Sigmoid colon (tissue), 7 donors: ENCODE data around the gene SPINDOC. TPM values are rescaled to one million over a fixed set of nuclear protein-coding genes. Genes with fewer than 3 reads are reported as not detected.
"Not testable (repeated sequence)": the region's sequence is repeated elsewhere in the genome, so short reads cannot be mapped to it uniquely, and the experiment has no call there.

Source experiments
- DNase-seq: peaks from one replicate; pipeline ENCODE4 v3.0.0-alpha.2; 2019
- H3K27ac ChIP-seq, 4 donors: fragments of 200-600 bp; sonication (generic); one replicate each; pipeline ENCODE4 v1.5.1; 2016 to 2019; ENCODE audit warnings: mild to moderate bottlenecking in 1 of 4
- H3K27me3 ChIP-seq, 3 donors: fragments of 200-600 bp; sonication (generic); one replicate each; pipeline ENCODE4 v1.5.1; 2019; ENCODE audit warnings: mild to moderate bottlenecking in 1 of 3
- H3K36me3 ChIP-seq, 4 donors: fragments of 200-600 bp; sonication (generic); one replicate each; pipeline ENCODE4 v1.5.1; 2016 to 2019
- H3K4me1 ChIP-seq, 4 donors: fragments of 200-600 bp; sonication (generic); one replicate each; pipeline ENCODE4 v1.5.1; 2017 to 2019
- H3K4me3 ChIP-seq, 4 donors: fragments of 200-600 bp; sonication (generic); one replicate each; pipeline ENCODE4 v1.5.1; 2017 to 2019; ENCODE audit warnings: mild to moderate bottlenecking in 2 of 4, moderate library complexity in 1 of 4
- H3K9me3 ChIP-seq, 4 donors: fragments of 200-600 bp in 3 of 4; sonication (generic) in 3 of 4; one replicate each; pipeline versions ENCODE4 v1.5.1 to v1.6.1; 2013 to 2019
- EP300 ChIP-seq, 4 donors: sonication (generic); formaldehyde crosslinking; IDR thresholded peaks; one replicate each; pipeline ENCODE4 v1.6.1; 2017; ENCODE audit warnings: antibody characterized with exemption in 4 of 4
- POLR2A ChIP-seq, 2 donors: fragments of 450-650 bp; IDR thresholded peaks; one replicate each; pipeline ENCODE4 v1.6.1; 2016; ENCODE audit warnings: antibody characterized with exemption in 2 of 2, mild to moderate bottlenecking in 2 of 2, moderate library complexity in 2 of 2
- POLR2AphosphoS5 ChIP-seq, 4 donors: sonication (generic); formaldehyde crosslinking; IDR thresholded peaks; one replicate each; pipeline ENCODE4 v1.6.1; 2017; ENCODE audit warnings: antibody characterized with exemption in 4 of 4
- WGBS, 2 donors: extraction: QIAGEN DNeasy Blood & Tissue Kit; methylation state at CpG; one replicate each; pipeline ENCODE4 v1.1.7; 2013; 5-methylcytosine and 5-hydroxymethylcytosine counted together
- intact Hi-C: fragments of 100-400 bp; cut with DNase I; formaldehyde crosslinking; loops from one replicate; pipeline ENCODE4 v1.15.1; 2023
- polyA plus RNA-seq, 3 donors: library from polyadenylated mRNA; stranded (reverse); fragments of 200-250 nt; gene quantifications; one replicate each; pipeline ENCODE4 v1.2.3, GENCODE V29; 2013
- total RNA-seq, 4 donors: library from RNA; depleted of rRNA; stranded (reverse); fragments of >200 nt; gene quantifications; one replicate each; pipeline ENCODE4 v1.1.0, GENCODE V29; 2016
- TF ChIP-seq, protein P1 (sequence below), 4 experiments: fragments of 450-650 bp in 3 of 4; fragments of 200-600 bp in 1 of 4; IDR thresholded peaks; one replicate each; pipeline ENCODE4 v1.5.1; 2016 to 2019; ENCODE audit warnings: antibody characterized with exemption in 4 of 4, mild to moderate bottlenecking in 3 of 4, moderate library complexity in 2 of 4
- donor health status: healthy with polysubstance abuse.
- donor health status: Bipolar disorder and iron deficiency.
- donor health status: healthy.

The SPINDOC gene
- total and polyA plus RNA-seq, 7 donors, result 4.6 to 15.2 (median 12.2) TPM

DNA sequence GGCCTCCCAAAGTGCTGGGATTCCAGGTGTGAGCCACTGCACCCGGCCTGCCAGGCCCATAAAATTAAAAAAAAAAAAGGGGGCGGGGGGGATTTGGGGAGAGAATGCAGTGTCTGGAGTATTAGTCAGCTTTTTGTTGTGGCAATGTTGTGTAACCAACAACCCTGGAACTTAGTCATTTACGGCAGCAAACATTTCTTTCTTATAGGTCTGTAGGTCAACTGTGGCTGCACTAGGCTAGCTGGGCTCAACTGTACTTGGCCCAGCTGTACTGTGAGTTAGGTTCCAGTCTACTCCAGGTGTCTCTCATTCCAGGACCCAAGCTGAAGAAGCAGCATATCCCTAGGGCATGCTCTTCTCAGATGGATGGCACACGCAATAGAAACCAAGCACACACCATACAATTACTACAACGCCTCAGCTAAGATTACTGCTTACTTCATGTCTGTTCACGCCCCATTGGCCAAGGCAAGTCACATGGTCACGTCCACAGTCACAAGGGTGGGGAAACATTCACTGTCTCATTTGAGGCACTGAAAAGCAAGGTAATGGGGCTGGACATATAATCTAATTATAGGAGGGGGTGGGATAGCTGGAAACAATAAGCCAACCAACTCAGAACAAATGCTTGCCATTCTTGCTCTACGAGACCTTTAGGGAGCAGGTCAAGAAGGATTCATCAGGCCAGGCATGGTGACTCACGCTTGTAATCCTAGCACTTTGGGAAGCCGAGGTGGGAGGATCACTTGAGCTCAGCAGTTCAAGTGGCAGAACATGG, 10.4 kb upstream of the SPINDOC start:
- WGBS, 2 donors, result 69 to 78% methylated on average over 10 of the region's 10 CpGs
- TF ChIP-seq POLR2AphosphoS5 (IDR thresholded peaks at IDR 0.05) (no peak), POLR2A (IDR thresholded peaks at IDR 0.05) (no peak), EP300 (IDR thresholded peaks at IDR 0.05) (no peak)
- TF ChIP-seq, protein P1, sequence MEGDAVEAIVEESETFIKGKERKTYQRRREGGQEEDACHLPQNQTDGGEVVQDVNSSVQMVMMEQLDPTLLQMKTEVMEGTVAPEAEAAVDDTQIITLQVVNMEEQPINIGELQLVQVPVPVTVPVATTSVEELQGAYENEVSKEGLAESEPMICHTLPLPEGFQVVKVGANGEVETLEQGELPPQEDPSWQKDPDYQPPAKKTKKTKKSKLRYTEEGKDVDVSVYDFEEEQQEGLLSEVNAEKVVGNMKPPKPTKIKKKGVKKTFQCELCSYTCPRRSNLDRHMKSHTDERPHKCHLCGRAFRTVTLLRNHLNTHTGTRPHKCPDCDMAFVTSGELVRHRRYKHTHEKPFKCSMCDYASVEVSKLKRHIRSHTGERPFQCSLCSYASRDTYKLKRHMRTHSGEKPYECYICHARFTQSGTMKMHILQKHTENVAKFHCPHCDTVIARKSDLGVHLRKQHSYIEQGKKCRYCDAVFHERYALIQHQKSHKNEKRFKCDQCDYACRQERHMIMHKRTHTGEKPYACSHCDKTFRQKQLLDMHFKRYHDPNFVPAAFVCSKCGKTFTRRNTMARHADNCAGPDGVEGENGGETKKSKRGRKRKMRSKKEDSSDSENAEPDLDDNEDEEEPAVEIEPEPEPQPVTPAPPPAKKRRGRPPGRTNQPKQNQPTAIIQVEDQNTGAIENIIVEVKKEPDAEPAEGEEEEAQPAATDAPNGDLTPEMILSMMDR (IDR thresholded peaks at IDR 0.05), result no peak
- DNase-seq, result no peak
- Histone ChIP-seq H3K4me3 (no peak overlapping the region), H3K27ac (no peak overlapping the region), H3K36me3 (no peaks in the 10 kb centered on the region), H3K9me3 (no peaks in the 10 kb centered on the region), H3K27me3 (no peaks in the 10 kb centered on the region), H3K4me1 (no peaks in the 10 kb centered on the region)
- intact Hi-C loops, result no loop called here

DNA sequence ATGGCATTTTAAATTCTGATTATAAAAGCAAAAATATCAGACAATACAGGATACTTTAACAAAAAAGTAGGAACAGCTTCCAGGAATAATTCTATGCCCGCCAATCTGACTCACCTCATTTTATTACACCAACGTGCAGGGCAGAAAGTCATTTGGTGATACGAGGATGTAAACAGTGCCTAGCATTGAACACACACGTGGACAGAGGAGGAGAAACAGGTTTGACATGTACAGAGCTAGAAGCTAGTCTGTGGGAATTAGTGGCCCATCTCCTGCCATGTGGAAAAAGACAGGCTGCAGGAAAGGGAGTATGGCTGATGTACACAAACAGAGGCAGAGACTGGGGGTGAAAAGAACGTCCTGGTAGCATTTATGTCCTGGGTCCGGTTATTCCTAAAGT, 9.0 kb upstream of the SPINDOC start:
- no peaks in the 10 kb centered on the region for H3K9me3 ChIP-seq
- 14 to 67% methylated on average over 6 of the region's 6 CpGs for WGBS, 2 donors
- H3K27me3 ChIP-seq, result no peaks in the 10 kb centered on the region
- intact Hi-C loops, result no loop called here
- no peaks in the 10 kb centered on the region for H3K4me1 ChIP-seq
- no peak overlapping the region for H3K4me3 ChIP-seq
- H3K36me3 ChIP-seq, result no peaks in the 10 kb centered on the region
- H3K27ac ChIP-seq, result no peak overlapping the region
- no peak for TF ChIP-seq EP300 (IDR thresholded peaks at IDR 0.05)
- TF ChIP-seq, protein P1 (IDR thresholded peaks at IDR 0.05), result no peak
- TF ChIP-seq POLR2AphosphoS5 (IDR thresholded peaks at IDR 0.05), result no peak
- TF ChIP-seq POLR2A (IDR thresholded peaks at IDR 0.05), result no peak
- no peak for DNase-seq

DNA sequence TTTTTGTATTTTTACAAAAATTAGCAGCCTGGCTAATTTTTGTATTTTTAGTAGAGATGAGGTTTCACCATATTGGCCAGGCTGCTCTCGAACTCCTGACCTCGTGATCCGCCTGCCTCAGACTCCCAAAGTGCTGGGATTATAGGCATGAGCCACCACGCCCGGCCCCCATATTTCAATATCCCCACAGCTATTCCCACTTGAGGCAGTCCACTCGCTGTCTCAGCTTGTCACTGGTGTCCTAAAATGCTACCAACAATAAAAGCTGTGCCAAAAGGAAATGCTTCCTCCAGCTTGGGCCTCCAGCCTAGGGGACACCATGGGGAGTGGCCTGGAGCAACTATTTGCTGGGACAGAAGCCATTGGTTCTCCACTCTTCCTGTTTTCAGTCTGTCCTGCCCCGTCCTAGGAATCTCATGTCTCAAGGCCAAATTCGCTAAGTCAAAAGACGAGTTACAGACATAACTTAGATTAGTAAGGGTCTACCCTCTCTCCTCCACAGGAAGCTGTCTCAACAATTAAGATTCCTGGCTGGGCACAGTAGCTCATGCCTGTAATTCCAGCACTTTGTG, 7.3 kb upstream of the SPINDOC start:
- WGBS, 2 donors, result 78 to 83% methylated on average over 9 of the region's 9 CpGs
- no peak for TF ChIP-seq POLR2AphosphoS5 (IDR thresholded peaks at IDR 0.05)
- TF ChIP-seq EP300 (IDR thresholded peaks at IDR 0.05), result no peak
- TF ChIP-seq POLR2A (IDR thresholded peaks at IDR 0.05), result no peak
- TF ChIP-seq, protein P1 (IDR thresholded peaks at IDR 0.05), result no peak
- Histone ChIP-seq H3K9me3 (no peaks in the 10 kb centered on the region), H3K4me1 (no peaks in the 10 kb centered on the region), H3K4me3 (no peak overlapping the region), H3K27ac (no peak overlapping the region), H3K27me3 (no peaks in the 10 kb centered on the region), H3K36me3 (no peaks in the 10 kb centered on the region)
- intact Hi-C loops, result no loop called here
- DNase-seq, result no peak

DNA sequence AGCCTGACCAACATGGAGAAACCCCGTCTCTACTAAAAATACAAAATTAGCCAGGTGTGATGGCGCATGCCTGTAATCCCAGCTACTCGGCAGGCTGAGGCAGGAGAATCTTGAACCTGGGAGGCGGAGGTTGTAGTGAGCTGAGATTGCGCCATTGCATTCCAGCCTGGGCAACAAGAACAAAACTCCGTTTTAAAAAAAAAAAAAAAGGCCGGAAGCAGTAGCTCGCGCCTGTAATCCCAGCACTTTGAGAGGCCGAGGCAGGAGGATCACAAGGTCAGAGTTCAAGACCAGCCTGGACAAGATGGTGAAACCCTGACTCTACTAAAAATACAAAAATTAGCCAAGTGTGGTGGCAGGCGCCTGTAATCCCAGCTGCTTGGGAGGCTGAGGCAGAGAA, 2.9 kb upstream of the SPINDOC start:
- H3K27me3 ChIP-seq, H3K36me3 ChIP-seq, H3K9me3 ChIP-seq, H3K27ac ChIP-seq, intact Hi-C loops, H3K4me3 ChIP-seq, DNase-seq: not testable (repeated sequence)
- H3K4me1 ChIP-seq, result peaks cover 0 to 22% (median 18%) of the 10 kb centered on the region in 4 donors
- 94 to 95% methylated on average over 11 of the region's 11 CpGs for WGBS, 2 donors

DNA sequence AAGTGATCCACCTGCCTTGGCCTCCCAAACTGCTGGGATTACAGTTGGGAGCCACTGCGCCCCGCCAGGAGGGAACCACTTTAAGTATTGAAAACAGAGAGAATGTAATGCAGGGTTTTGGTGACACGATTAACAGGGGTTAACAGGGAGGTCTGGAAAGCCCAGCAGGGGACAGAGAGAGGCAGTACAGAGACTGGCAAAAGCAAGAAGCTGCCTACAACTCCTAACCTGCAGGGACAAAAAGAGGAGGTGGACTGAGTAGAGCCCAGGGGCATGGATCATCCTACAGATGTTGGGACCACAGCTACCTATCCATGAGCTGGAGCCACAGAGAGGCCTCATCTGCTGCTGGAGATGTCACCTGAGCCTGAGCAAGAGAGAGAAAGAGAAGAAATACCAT, 1.7 kb upstream of the SPINDOC start:
- 87 to 93% methylated on average over 3 of the region's 3 CpGs for WGBS, 2 donors
- H3K4me1 ChIP-seq, result peaks cover 0 to 31% (median 27%) of the 10 kb centered on the region in 4 donors
- H3K9me3 ChIP-seq, result no peaks in the 10 kb centered on the region
- intact Hi-C loops, result no loop called here
- peaks cover 0 to 3% (median 2%) of the 10 kb centered on the region in 4 donors for H3K36me3 ChIP-seq
- no peak overlapping the region for H3K4me3 ChIP-seq
- no peak overlapping the region for H3K27ac ChIP-seq
- no peak for TF ChIP-seq EP300 (IDR thresholded peaks at IDR 0.05)
- no peak for TF ChIP-seq POLR2A (IDR thresholded peaks at IDR 0.05)
- TF ChIP-seq, protein P1 (IDR thresholded peaks at IDR 0.05), result no peak
- no peak for TF ChIP-seq POLR2AphosphoS5 (IDR thresholded peaks at IDR 0.05)
- DNase-seq, result no peak
- H3K27me3 ChIP-seq, result no peaks in the 10 kb centered on the region
